ENCODE data around the gene HYAL2. TPM values are rescaled to one million over a fixed set of nuclear protein-coding genes. Genes with fewer than 3 reads are reported as not detected.

The HYAL2 gene
- total RNA-seq, 1 donor = 39.9 TPM

GRCh38 chr3:50350527-50351322 is 28.2 kb upstream of the HYAL2 start, which contains the start of the genes CYB561D2 and NPRL2:
Gene CYB561D2 (plus strand): TSS chr3:50350862. CDS start chr3:50351434, 572 bp downstream.
Gene NPRL2 (minus strand): TSS chr3:50350775. CDS start chr3:50350652, 123 bp downstream.
- DNase-seq (ENCODE audit: low read depth in 2 of 3, low spot score in 2 of 3) = peak; percentile 92 to 95 (median 93)

- no peak for DNase-seq (ENCODE audit: low read depth in 2 of 3, low spot score in 2 of 3)
Observed at GRCh38 chr3:50350213-50350526, 27.6 kb upstream of the HYAL2 start.

- DNase-seq (ENCODE audit: low read depth in 2 of 3, low spot score in 2 of 3) = peak; percentile 55 to 93 (median 86)
Observed at GRCh38 chr3:50347187-50347813, 24.8 kb upstream of the HYAL2 start.

- peak; percentile 60 to 65 (median 61) for DNase-seq (ENCODE audit: low read depth in 2 of 3, low spot score in 2 of 3)
Observed at GRCh38 chr3:50345586-50346234, 23.2 kb upstream of the HYAL2 start, which contains the start of gene ZMYND10. Gene ZMYND10 (minus strand): TSS chr3:50345732. CDS start chr3:50345579, 153 bp downstream.

GRCh38 chr3:50345008-50345407 is 22.5 kb upstream of the HYAL2 start:
- no peak for DNase-seq (ENCODE audit: low read depth in 2 of 3, low spot score in 2 of 3)

GRCh38 chr3:50342813-50343633 is 20.5 kb upstream of the HYAL2 start:
- DNase-seq (ENCODE audit: low read depth in 2 of 3, low spot score in 2 of 3) = no peak

GRCh38 chr3:50341996-50342650 is 19.6 kb upstream of the HYAL2 start:
- no peak for DNase-seq (ENCODE audit: low read depth in 2 of 3, low spot score in 2 of 3)

GRCh38 chr3:50341537-50341936 is 19.0 kb upstream of the HYAL2 start:
- DNase-seq (ENCODE audit: low read depth in 2 of 3, low spot score in 2 of 3) = no peak

GRCh38 chr3:50340448-50341329 is 18.1 kb upstream of the HYAL2 start, which contains the start of gene RASSF1:
Gene RASSF1 (minus strand): TSS chr3:50340836. CDS start chr3:50340805, 31 bp downstream.
- peak in 2 of 3 donors; percentile 58 to 69 for DNase-seq (ENCODE audit: low read depth in 2 of 3, low spot score in 2 of 3)

- no peak for DNase-seq (ENCODE audit: low read depth in 2 of 3, low spot score in 2 of 3)
Observed at GRCh38 chr3:50340147-50340447, 17.6 kb upstream of the HYAL2 start.

- no peak for DNase-seq (ENCODE audit: low read depth in 2 of 3, low spot score in 2 of 3)
Observed at GRCh38 chr3:50339485-50340146, 17.1 kb upstream of the HYAL2 start.

GRCh38 chr3:50338965-50339364 is 16.4 kb upstream of the HYAL2 start:
- peak in 1 of 3 donors; percentile 61 for DNase-seq (ENCODE audit: low read depth in 2 of 3, low spot score in 2 of 3)

GRCh38 chr3:50337175-50337861 is 14.8 kb upstream of the HYAL2 start:
- DNase-seq (ENCODE audit: low read depth in 2 of 3, low spot score in 2 of 3) = peak; percentile 84 to 98 (median 98)

- no peak for DNase-seq (ENCODE audit: low read depth in 2 of 3, low spot score in 2 of 3)
Observed at GRCh38 chr3:50336452-50337174, 14.1 kb upstream of the HYAL2 start.

- no peak for DNase-seq (ENCODE audit: low read depth in 2 of 3, low spot score in 2 of 3)
Observed at GRCh38 chr3:50334339-50335075, 12.0 kb upstream of the HYAL2 start.

- no peak for DNase-seq (ENCODE audit: low read depth in 2 of 3, low spot score in 2 of 3)
Observed at GRCh38 chr3:50333744-50334328, 11.3 kb upstream of the HYAL2 start.

All from hematopoietic multipotent progenitor cell (in vitro differentiated cells).